Neural cell (in vitro differentiated cells): ENCODE data around the gene SYT11. TPM values are rescaled to one million over a fixed set of nuclear protein-coding genes. Genes with fewer than 3 reads are reported as not detected.

ENCODE experiments used
- H2AFZ ChIP-seq: fragments of 200-600, 300-800 bp; sonication (generic), shearing (Covaris generic); 2 replicates; pipeline ENCODE4 v1.6.0; 2014; ENCODE audit warnings: low read depth, mild to moderate bottlenecking, antibody characterized with exemption, low read length, moderate library complexity
- H3F3A ChIP-seq: fragments of 200-600 bp; shearing (Covaris generic); 2 replicates; pipeline ENCODE4 v1.6.1; 2016; ENCODE audit warnings: mild to moderate bottlenecking, moderate library complexity, mixed read lengths, antibody characterized with exemption, low read length; ENCODE audit not compliant: insufficient read depth, poor library complexity, severe bottlenecking
- H3K27ac ChIP-seq: fragments of 200-600, 300-800 bp; sonication (generic), shearing (Covaris generic); 2 replicates; pipeline ENCODE4 v1.5.1; 2014; ENCODE audit warnings: mild to moderate bottlenecking, low read length, moderate library complexity
- H3K27me3 ChIP-seq: fragments of 300-800, 200-600 bp; sonication (generic), shearing (Covaris generic); 2 replicates; pipeline ENCODE4 v1.6.0; 2014; ENCODE audit warnings: mild to moderate bottlenecking, low read depth, low read length, moderate library complexity; ENCODE audit not compliant: insufficient read depth
- H3K36me3 ChIP-seq: fragments of 300-800, 200-600 bp; sonication (generic), shearing (Covaris generic); 2 replicates; pipeline ENCODE4 v1.5.1; 2014; ENCODE audit warnings: mild to moderate bottlenecking, antibody characterized with exemption, low read length, moderate library complexity; ENCODE audit not compliant: insufficient read depth
- H3K4me2 ChIP-seq: fragments of 300-800, 200-600 bp; sonication (generic), shearing (Covaris generic); 2 replicates; pipeline ENCODE4 v1.6.0; 2014; ENCODE audit warnings: mild to moderate bottlenecking, low read length
- H3K4me3 ChIP-seq: fragments of 300-800, 200-600 bp; sonication (generic), shearing (Covaris generic); 2 replicates; pipeline ENCODE4 v1.5.1; 2014; ENCODE audit warnings: mild to moderate bottlenecking, low read length, moderate library complexity
- H3K79me2 ChIP-seq: fragments of 200-600 bp; shearing (Covaris generic); replicated peaks from 2 replicates; pipeline ENCODE4 v1.6.0; 2014; ENCODE audit warnings: mild to moderate bottlenecking, low read length, moderate library complexity; ENCODE audit not compliant: insufficient read depth
- H3K9ac ChIP-seq: fragments of 300-800, 200-600 bp; sonication (generic), shearing (Covaris generic); 2 replicates; pipeline ENCODE4 v1.6.1; 2016; ENCODE audit warnings: mild to moderate bottlenecking, low read length, mixed read lengths
- H3K9me2 ChIP-seq: fragments of 200-600 bp; shearing (Covaris generic); 2 replicates; pipeline ENCODE4 v1.6.1; 2016; ENCODE audit warnings: mild to moderate bottlenecking, low read length, mixed read lengths; ENCODE audit not compliant: insufficient read depth
- H3K9me3 ChIP-seq: fragments of 200-600, 300-800 bp; sonication (generic), shearing (Covaris generic); 2 replicates; pipeline ENCODE4 v1.6.1; 2016; ENCODE audit warnings: mild to moderate bottlenecking, mixed run types, low read length, moderate library complexity, mixed read lengths
- H4K20me1 ChIP-seq: fragments of 200-600 bp; shearing (Covaris generic); 2 replicates; pipeline ENCODE4 v1.6.1; 2016; ENCODE audit warnings: mild to moderate bottlenecking, mixed run types; ENCODE audit not compliant: insufficient read depth
- EP300 ChIP-seq: fragments of 450-650 bp; conservative IDR thresholded peaks from 2 replicates; pipeline ENCODE4 v1.6.1; 2014; ENCODE audit warnings: antibody characterized with exemption, mild to moderate bottlenecking, moderate library complexity; ENCODE audit not compliant: poor library complexity, severe bottlenecking
- EZH2 ChIP-seq: fragments of 200-600, 300-800 bp; shearing (Covaris generic), sonication (generic); IDR thresholded peaks from 2 replicates; pipeline ENCODE4 v1.6.1; 2014; ENCODE audit warnings: antibody characterized with exemption, low read length, borderline replicate concordance, mild to moderate bottlenecking; ENCODE audit not compliant: insufficient read depth, poor library complexity, severe bottlenecking
- MXI1 ChIP-seq: fragments of 450-650 bp; conservative IDR thresholded peaks from 2 replicates; pipeline ENCODE4 v1.6.1; 2014; ENCODE audit warnings: antibody characterized with exemption, mild to moderate bottlenecking; ENCODE audit not compliant: poor library complexity, severe bottlenecking
- POLR2AphosphoS5 ChIP-seq: IDR thresholded peaks from 2 replicates; pipeline ENCODE4 v1.6.1; 2012
- RAD21 ChIP-seq: fragments of 450-650 bp; conservative IDR thresholded peaks from 2 replicates; pipeline ENCODE4 v1.6.1; 2014; ENCODE audit warnings: antibody characterized with exemption, mild to moderate bottlenecking, moderate library complexity
- SMC3 ChIP-seq: fragments of 450-650 bp; conservative IDR thresholded peaks from 2 replicates; pipeline ENCODE4 v1.6.1; 2014; ENCODE audit warnings: antibody characterized with exemption, mild to moderate bottlenecking, moderate library complexity; ENCODE audit not compliant: poor library complexity
- TAF1 ChIP-seq: IDR thresholded peaks from 2 replicates; pipeline ENCODE4 v1.6.1; 2012; ENCODE audit warnings: low read depth
- polyA plus RNA-seq: library from polyadenylated mRNA; depleted of rRNA; stranded (reverse); fragments of >200 nt; gene quantifications from 2 replicates; pipeline ENCODE4 v1.2.3, GENCODE V29; 2014
- TF ChIP-seq, protein P1 (sequence below): IDR thresholded peaks from 2 replicates; pipeline ENCODE4 v1.6.1; 2012; ENCODE audit warnings: borderline replicate concordance
- TF ChIP-seq, protein P2 (sequence below): fragments of 450-650 bp; IDR thresholded peaks from 2 replicates; pipeline ENCODE4 v1.5.1; 2014; ENCODE audit warnings: antibody characterized with exemption, mild to moderate bottlenecking, moderate library complexity; ENCODE audit not compliant: poor library complexity, severe bottlenecking

The SYT11 gene
- polyA plus RNA-seq, 1 donor from 2014 or later = 122 TPM

DNA sequence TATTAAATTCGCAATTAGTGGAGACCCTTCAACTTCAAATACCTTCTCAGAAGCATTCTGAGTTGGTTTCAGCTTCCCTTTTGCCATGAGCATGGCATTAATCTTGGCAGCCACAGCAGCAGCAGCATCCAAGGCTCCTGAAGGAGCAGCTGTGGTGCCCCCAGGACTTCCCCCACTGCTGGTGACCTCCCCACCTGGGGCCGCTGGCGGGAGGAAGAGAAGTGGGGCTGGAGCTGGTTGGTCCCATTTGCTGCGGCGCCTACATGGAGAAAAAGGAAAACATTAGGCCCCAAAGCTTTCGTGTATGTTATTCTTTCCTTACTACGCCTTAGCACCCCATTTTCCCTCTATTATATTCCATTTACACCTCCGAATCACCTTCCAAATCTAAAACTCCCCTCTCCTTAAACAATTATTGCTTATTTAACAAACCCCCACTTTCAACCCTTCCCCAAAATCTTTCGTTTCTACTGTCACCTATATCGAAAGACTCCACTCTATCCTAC is 74.3 kb downstream of the SYT11 start:
- Histone ChIP-seq H3K4me2 (peak overlapping the region; percentile 96), H3K36me3 (peaks cover 5% of the 10 kb centered on the region), H2AFZ (peak overlapping the region; percentile 18), H4K20me1 (no peaks in the 10 kb centered on the region), H3F3A (no peaks in the 10 kb centered on the region), H3K27ac (peak overlapping the region; percentile 93), H3K9me3 (no peaks in the 10 kb centered on the region), H3K9me2 (no peaks in the 10 kb centered on the region), H3K4me3 (peak overlapping the region; percentile 72), H3K27me3 (no peaks in the 10 kb centered on the region), H3K9ac (peak overlapping the region; percentile 94), H3K79me2 (peaks cover 46% of the 10 kb centered on the region)
- TF ChIP-seq, protein P1, sequence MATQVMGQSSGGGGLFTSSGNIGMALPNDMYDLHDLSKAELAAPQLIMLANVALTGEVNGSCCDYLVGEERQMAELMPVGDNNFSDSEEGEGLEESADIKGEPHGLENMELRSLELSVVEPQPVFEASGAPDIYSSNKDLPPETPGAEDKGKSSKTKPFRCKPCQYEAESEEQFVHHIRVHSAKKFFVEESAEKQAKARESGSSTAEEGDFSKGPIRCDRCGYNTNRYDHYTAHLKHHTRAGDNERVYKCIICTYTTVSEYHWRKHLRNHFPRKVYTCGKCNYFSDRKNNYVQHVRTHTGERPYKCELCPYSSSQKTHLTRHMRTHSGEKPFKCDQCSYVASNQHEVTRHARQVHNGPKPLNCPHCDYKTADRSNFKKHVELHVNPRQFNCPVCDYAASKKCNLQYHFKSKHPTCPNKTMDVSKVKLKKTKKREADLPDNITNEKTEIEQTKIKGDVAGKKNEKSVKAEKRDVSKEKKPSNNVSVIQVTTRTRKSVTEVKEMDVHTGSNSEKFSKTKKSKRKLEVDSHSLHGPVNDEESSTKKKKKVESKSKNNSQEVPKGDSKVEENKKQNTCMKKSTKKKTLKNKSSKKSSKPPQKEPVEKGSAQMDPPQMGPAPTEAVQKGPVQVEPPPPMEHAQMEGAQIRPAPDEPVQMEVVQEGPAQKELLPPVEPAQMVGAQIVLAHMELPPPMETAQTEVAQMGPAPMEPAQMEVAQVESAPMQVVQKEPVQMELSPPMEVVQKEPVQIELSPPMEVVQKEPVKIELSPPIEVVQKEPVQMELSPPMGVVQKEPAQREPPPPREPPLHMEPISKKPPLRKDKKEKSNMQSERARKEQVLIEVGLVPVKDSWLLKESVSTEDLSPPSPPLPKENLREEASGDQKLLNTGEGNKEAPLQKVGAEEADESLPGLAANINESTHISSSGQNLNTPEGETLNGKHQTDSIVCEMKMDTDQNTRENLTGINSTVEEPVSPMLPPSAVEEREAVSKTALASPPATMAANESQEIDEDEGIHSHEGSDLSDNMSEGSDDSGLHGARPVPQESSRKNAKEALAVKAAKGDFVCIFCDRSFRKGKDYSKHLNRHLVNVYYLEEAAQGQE = no peak
- TF ChIP-seq RAD21 (no peak), EP300 (no peak), EZH2 (no peak), TAF1 (no peak), SMC3 (no peak), POLR2AphosphoS5 (no peak), MXI1 (no peak)
- TF ChIP-seq, protein P2, sequence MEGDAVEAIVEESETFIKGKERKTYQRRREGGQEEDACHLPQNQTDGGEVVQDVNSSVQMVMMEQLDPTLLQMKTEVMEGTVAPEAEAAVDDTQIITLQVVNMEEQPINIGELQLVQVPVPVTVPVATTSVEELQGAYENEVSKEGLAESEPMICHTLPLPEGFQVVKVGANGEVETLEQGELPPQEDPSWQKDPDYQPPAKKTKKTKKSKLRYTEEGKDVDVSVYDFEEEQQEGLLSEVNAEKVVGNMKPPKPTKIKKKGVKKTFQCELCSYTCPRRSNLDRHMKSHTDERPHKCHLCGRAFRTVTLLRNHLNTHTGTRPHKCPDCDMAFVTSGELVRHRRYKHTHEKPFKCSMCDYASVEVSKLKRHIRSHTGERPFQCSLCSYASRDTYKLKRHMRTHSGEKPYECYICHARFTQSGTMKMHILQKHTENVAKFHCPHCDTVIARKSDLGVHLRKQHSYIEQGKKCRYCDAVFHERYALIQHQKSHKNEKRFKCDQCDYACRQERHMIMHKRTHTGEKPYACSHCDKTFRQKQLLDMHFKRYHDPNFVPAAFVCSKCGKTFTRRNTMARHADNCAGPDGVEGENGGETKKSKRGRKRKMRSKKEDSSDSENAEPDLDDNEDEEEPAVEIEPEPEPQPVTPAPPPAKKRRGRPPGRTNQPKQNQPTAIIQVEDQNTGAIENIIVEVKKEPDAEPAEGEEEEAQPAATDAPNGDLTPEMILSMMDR = no peak

DNA sequence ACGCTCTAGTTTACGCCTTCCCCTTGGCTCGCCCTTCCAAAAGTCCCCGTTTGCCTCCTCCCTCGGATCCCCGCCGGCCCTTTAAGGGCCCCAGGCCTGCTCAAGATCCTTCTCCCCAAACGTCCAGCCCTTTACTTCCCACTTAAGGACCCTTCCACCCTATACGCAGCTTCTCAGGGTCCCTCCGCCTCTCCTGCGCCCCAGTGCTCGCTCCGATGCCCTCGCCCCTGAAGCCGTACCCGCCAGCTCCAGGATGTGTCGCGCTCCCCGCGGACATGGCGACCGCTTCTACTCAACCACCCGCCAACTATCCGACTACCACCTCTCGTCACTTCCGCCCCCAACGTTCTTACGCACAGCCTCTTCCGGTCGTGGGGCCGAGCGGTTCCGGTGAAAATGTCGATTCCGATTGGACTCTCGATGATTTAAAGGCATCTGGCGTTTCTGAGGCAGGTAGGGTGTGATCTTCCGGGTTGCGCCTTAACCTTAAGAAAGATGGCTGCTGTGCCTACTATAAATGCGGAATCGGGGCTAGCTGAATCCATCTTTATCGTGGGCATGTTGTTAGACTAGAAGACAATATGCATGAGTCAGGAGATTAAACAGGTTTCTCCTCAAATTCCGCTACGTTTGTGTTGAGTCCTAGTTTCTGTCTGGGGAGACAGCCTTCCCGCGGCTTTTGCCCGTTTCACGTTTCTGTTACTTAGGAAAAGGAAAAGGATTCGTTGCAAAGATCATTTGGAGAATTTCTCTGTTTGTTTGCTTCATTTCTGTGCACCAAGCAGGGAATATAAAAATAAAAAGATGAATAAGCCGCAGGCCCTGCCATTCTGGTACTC is 74.9 kb downstream of the SYT11 start, which contains the start of gene KHDC4:
Gene KHDC4 (minus strand): TSS at position 317 of the 839 bp plus-strand sequence. CDS start 40 bp downstream, at position 277.
- Histone ChIP-seq H2AFZ (peak within 1 kb of the TSS; percentile 70), H3K4me2 (peak within 1 kb of the TSS; percentile 96), H3K9ac (peak within 1 kb of the TSS; percentile 94), H3K9me2 (no peaks in the 10 kb centered on the region), H3K4me3 (peak within 1 kb of the TSS; percentile 72), H3K27ac (peak within 1 kb of the TSS; percentile 93), H3F3A (no peaks in the 10 kb centered on the region), H3K9me3 (no peaks in the 10 kb centered on the region), H3K36me3 (no peaks in the 10 kb centered on the region), H3K27me3 (no peaks in the 10 kb centered on the region), H3K79me2 (peaks cover 44% of the 10 kb centered on the region), H4K20me1 (no peaks in the 10 kb centered on the region)
- TF ChIP-seq POLR2AphosphoS5 (peak; percentile 100), RAD21 (peak; percentile 54), TAF1 (no peak), EZH2 (no peak), SMC3 (peak; percentile 56), MXI1 (peak; percentile 90), EP300 (peak; percentile 57)
- TF ChIP-seq, protein P1 = peak; percentile 92
- TF ChIP-seq, protein P2 = peak; percentile 55
